SJCRH30 (cell line): Measurements from ENCODE around the gene FAM184A. TPM values are rescaled to one million over a fixed set of nuclear protein-coding genes. Genes with fewer than 3 reads are reported as not detected.
"Not testable (repeated sequence)": the region's sequence is repeated elsewhere in the genome, so short reads cannot be mapped to it uniquely, and the experiment has no call there.

ENCODE experiments used
- DNase-seq, 2 experiments: peaks; one replicate each; pipeline ENCODE4 v3.0.0-alpha.2; 2015 to 2020
- H3K27ac ChIP-seq: fragments of 250-450 bp; sonication (Bioruptor Pico); 2 replicates; pipeline ENCODE4 v1.5.1; 2020; ENCODE audit warnings: mild to moderate bottlenecking, moderate library complexity
- H3K27me3 ChIP-seq: fragments of 250-450 bp; sonication (Bioruptor Pico); 2 replicates; pipeline ENCODE4 v1.5.1; 2020; ENCODE audit warnings: mild to moderate bottlenecking, moderate library complexity
- H3K36me3 ChIP-seq: fragments of 250-450 bp; sonication (Bioruptor Pico); 2 replicates; pipeline ENCODE4 v1.5.1; 2020; ENCODE audit warnings: mild to moderate bottlenecking, moderate library complexity
- H3K4me1 ChIP-seq: fragments of 250-450 bp; sonication (Bioruptor Pico); 2 replicates; pipeline ENCODE4 v1.5.1; 2020; ENCODE audit warnings: mild to moderate bottlenecking, moderate library complexity
- H3K4me3 ChIP-seq: fragments of 250-450 bp; sonication (Bioruptor Pico); 2 replicates; pipeline ENCODE4 v1.5.1; 2020; ENCODE audit warnings: mild to moderate bottlenecking, moderate library complexity
- H3K9me3 ChIP-seq: fragments of 250-450 bp; sonication (Bioruptor Pico); replicated peaks from 2 replicates; pipeline ENCODE4 v1.5.1; 2020; ENCODE audit warnings: mild to moderate bottlenecking, moderate library complexity
- total RNA-seq: library from RNA; depleted of rRNA; stranded (reverse); fragments of >200 nt; shearing (Covaris generic); gene quantifications from 2 replicates; pipeline ENCODE4 v1.2.3, GENCODE V29; 2014; rRNA removed

Gene FAM184A, protein sequence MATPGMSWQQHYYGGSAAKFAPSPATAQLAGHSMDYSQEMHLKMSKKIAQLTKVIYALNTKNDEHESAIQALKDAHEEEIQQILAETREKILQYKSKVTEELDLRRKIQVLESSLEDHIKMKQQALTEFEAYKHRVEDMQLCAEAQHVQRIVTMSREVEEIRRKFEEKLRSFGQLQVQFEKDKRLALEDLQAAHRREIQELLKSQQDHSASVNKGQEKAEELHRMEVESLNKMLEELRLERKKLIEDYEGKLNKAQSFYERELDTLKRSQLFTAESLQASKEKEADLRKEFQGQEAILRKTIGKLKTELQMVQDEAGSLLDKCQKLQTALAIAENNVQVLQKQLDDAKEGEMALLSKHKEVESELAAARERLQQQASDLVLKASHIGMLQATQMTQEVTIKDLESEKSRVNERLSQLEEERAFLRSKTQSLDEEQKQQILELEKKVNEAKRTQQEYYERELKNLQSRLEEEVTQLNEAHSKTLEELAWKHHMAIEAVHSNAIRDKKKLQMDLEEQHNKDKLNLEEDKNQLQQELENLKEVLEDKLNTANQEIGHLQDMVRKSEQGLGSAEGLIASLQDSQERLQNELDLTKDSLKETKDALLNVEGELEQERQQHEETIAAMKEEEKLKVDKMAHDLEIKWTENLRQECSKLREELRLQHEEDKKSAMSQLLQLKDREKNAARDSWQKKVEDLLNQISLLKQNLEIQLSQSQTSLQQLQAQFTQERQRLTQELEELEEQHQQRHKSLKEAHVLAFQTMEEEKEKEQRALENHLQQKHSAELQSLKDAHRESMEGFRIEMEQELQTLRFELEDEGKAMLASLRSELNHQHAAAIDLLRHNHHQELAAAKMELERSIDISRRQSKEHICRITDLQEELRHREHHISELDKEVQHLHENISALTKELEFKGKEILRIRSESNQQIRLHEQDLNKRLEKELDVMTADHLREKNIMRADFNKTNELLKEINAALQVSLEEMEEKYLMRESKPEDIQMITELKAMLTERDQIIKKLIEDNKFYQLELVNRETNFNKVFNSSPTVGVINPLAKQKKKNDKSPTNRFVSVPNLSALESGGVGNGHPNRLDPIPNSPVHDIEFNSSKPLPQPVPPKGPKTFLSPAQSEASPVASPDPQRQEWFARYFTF
- 8.9 and 11.3 TPM in 2 replicates for total RNA-seq

DNA sequence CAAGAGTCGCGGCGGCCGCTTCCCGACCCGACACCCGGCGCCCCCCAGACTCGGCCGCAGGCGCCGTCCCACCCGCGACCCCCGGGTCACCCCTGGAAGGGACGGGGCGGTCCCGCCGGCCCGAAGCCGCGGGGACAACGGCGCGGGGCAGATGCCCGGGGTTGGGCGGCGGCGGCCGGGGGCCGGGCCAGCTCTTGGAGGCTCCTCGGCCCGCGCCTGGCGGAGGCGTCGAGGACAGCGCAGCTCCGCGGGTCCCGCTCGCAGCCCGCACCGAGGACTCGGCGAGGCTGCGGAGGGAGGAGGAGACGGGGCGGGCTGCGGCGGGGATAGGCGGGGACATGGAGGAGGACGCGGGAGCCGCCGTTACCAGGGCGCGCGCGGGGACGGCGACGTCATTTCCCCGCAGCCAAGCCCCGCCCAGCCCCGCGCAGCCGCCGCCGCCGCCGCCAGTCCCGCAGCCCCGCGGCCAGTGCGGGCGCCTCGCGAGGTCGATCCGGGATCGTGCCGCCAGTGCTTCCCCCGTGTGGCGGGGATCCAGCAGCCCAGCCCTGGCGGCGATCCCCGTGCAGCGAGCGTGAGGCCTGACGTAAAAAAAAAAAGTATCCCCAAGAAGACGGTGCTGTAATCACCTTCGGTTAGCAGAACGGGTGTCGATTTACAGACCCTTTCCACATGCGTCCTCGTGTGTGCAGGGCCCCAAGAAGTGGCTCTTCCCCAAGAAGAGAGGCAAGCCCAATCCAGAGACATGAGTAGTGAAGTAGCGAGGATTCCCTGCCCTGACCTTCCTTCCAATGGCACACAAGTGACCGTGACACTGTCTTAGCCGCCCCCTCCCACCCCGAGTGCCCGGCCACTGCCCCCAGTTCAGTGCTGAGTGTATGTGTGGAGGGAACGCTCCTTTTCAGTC is at the start of gene FAM184A:
TSS of gene FAM184A (minus strand) at position 289 of the 907 bp plus-strand sequence. CDS start 365 bp downstream, outside the sequence.
- Histone ChIP-seq H3K36me3 (no peaks in the 10 kb centered on the region), H3K4me3 (peak within 1 kb of the TSS; percentile 70), H3K27me3 (no peaks in the 10 kb centered on the region), H3K9me3 (no peaks in the 10 kb centered on the region), H3K4me1 (no peaks in the 10 kb centered on the region; the same call in 1 of the 2 replicates), H3K27ac (peak within 1 kb of the TSS; percentile 14; the same call in 1 of the 2 replicates)
- peak; percentile 67 to 75 for DNase-seq

DNA sequence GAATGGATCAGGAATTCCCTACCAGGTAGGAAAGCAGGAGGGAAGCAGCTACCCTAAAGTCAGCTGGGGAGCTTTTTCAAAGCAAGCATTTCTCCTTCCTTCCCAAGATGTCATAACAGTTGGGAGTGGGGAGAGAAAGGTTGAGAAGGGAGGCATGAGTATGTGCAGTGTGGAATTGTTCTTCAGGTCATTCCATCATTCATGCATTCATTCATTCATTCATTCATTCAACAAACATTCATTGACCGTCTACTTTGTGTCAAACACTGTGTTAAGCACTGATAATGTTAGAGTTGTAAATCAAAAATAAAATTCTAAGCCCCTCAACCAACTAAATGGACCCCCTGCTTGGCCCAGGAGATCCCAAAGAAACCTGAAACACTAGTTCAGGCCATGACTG is 49.2 kb upstream of the FAM184A start:
- no peak for DNase-seq
- Histone ChIP-seq H3K9me3 (no peaks in the 10 kb centered on the region), H3K27ac (no peak overlapping the region), H3K4me3 (no peak overlapping the region), H3K27me3 (no peaks in the 10 kb centered on the region), H3K36me3 (no peaks in the 10 kb centered on the region), H3K4me1 (peaks cover 20% of the 10 kb centered on the region)

DNA sequence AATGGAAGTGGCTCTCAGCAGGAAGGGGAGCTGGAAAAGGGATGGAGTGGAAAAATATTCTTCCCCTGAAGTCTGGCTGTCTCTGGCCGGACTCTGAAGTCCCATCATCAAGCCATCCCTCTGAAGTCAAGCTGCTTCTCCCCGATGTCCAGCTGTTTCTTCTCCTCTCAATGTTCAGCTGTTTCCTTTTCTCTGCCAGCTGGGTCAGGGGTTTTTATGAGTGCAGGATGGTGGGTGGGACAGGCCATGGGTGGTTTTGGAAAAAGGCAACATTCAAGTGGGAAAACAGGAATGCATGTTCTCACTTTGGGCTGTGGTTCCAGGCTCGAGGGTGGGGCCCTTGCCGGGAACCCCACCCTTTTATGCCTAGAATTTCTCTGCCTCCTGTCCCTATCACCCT is 48.4 kb upstream of the FAM184A start:
- H3K9me3 ChIP-seq, result no peaks in the 10 kb centered on the region
- no peak overlapping the region for H3K27ac ChIP-seq
- H3K4me1 ChIP-seq, result peaks cover 12% of the 10 kb centered on the region
- H3K4me3 ChIP-seq, result no peak overlapping the region
- DNase-seq, result peak; percentile 29 to 40
- H3K36me3 ChIP-seq, result no peaks in the 10 kb centered on the region
- H3K27me3 ChIP-seq, result no peaks in the 10 kb centered on the region

DNA sequence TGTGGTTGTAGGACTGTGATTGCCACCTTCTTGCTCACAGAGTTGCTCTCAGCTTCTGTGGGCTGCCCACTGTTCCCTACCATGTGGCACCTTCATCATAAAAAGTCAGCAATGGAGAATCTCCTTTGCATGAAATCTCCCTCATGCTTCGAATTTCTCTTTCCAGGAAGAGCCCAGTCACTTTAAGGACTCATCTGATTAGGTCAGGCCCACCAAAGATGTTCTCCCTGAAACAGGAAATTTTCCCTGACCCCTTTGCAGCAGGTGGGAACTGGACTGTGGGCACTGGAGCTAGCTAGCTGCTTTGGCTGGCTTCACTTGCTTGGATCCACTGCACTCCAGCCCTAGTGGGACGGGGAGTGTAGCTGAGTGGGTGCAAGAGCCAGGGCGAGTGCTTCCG is 47.7 kb upstream of the FAM184A start:
- no peak overlapping the region for H3K4me3 ChIP-seq
- no peak overlapping the region for H3K27ac ChIP-seq
- peaks cover 10% of the 10 kb centered on the region for H3K4me1 ChIP-seq
- no peaks in the 10 kb centered on the region for H3K27me3 ChIP-seq
- H3K36me3 ChIP-seq, result no peaks in the 10 kb centered on the region
- DNase-seq, result no peak
- no peaks in the 10 kb centered on the region for H3K9me3 ChIP-seq

DNA sequence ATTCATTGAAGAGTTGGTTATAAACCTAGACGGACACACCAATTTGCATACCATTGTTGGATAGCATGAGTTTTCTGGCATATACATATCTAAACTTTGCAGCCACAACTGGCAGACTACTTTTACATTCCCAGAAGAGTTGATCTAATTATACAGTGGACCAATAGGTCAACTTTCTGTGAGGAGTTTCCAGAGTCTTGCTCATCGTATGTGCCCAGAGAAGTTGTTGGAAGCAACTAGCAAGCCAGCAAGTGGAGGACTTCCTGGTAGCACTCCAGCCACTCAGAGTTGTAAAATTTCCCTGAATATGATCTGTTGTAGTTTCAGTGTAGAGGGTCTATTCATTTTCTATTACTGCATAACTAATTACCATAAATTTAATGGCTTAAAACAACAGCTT is 47.1 kb upstream of the FAM184A start:
- Histone ChIP-seq H3K27me3 (no peaks in the 10 kb centered on the region), H3K4me3 (no peak overlapping the region), H3K27ac (no peak overlapping the region), H3K4me1 (peaks cover 10% of the 10 kb centered on the region), H3K36me3 (no peaks in the 10 kb centered on the region), H3K9me3 (no peaks in the 10 kb centered on the region)
- no peak for DNase-seq

DNA sequence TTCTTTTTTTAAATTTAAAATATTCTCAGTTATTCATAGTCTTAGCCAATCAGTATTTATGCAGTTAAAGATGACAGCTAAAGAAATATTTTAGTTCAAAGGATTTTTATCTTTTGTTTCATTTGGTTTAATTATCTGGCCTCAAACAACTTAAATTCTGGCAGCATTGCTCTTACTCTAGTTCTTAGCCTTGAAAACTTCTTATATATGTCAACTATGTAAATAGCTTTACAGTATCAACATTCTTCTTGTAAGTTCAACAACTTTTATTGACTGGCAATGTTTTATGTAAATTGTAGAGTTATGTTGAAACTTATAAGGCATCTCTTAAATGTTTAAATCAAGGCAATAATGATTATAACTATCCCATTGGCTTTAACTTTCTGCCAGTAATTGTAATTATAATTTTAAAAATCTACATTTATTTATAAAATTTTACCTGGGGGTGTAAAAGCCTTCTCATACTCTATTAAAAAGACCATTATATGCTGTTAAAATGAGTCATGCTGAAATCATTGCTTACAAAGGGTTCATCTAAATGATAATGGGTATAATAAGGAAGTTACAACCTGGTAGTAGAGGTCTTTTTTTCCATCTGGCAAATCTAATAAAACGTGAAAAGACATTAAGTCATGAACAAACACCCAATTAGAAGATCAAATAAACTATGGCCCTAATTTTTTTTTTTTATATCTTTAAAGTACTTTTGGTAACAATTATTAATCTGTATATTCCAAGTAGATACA is 45.8 kb upstream of the FAM184A start:
- Histone ChIP-seq H3K4me1 (peaks cover 8% of the 10 kb centered on the region), H3K4me3 (no peak overlapping the region), H3K27ac (no peak overlapping the region), H3K9me3 (no peaks in the 10 kb centered on the region), H3K36me3 (no peaks in the 10 kb centered on the region), H3K27me3 (no peaks in the 10 kb centered on the region)
- no peak for DNase-seq

DNA sequence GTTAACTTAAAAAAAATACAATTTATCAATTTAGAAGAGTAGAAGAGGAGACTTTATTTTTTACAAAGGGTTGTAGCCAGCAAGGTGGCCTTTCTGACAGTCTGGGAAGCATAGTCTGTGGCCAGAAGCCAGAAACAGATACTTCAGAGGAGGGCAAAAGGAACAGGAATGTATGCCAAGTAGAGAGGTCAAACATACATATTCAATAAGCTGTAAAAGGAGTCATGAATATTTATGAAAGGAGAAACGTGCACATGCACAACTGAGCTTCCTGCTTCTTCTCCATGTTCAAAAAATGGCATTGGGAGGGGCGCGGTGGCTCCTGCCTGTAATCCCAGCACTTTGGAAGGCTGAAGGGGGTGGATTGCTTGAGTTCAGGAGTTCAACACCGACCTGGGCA is 43.9 kb upstream of the FAM184A start:
- H3K27me3 ChIP-seq, result no peaks in the 10 kb centered on the region

DNA sequence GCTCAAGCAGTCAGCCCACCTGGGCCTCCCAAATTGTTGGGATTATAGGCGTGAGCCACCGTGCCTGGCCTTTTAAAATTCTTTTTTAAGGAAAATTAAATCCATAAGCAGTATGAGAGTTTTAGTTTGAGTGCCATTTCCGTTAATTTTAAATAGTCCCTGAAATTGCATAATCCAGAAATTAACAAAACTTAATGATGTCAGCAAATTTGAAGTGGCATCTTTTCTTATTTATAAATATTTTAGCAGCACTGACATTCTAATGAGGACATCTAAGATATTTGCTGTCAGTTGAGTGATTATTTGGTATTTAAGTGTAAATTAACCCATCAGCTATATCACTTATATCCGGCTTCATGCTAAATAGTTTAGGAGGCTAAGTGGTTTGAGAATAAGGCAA is 42.9 kb upstream of the FAM184A start:
- no peaks in the 10 kb centered on the region for H3K27me3 ChIP-seq

More for the DNA sequence above, 43.9 kb upstream of the FAM184A start:
- Histone ChIP-seq H3K36me3 (no peaks in the 10 kb centered on the region), H3K27ac (no peak overlapping the region), H3K9me3 (no peaks in the 10 kb centered on the region), H3K4me3 (no peak overlapping the region), H3K4me1 (peaks cover 8% of the 10 kb centered on the region)
- no peak for DNase-seq

DNA sequence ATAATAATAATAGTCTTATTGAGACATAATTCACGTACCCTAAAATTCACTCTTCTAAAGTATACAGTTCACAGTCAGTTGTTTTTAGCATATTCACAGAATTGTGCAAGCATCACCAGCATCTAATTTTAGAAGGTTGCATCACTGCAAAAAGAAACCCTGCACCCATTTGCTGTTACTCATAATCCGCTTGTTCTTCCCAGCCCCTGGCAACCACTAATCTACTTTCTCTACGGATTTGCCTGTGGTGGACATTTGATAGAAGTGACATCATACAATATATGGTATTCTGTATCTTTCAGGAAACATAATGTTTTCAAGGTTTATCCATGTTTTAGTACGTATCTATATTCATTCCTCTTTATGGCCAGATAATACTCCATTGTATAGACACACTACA is 41.5 kb upstream of the FAM184A start:
- H3K27ac ChIP-seq, result no peak overlapping the region; the same call in 1 of the 2 replicates
- H3K36me3 ChIP-seq, result no peaks in the 10 kb centered on the region
- H3K4me1 ChIP-seq, result peaks cover 8% of the 10 kb centered on the region
- no peaks in the 10 kb centered on the region for H3K27me3 ChIP-seq
- no peak overlapping the region for H3K4me3 ChIP-seq
- peak; percentile 44 to 73 for DNase-seq
- no peaks in the 10 kb centered on the region for H3K9me3 ChIP-seq

More for the DNA sequence above, 42.9 kb upstream of the FAM184A start:
- Histone ChIP-seq H3K27ac (no peak overlapping the region), H3K9me3 (no peaks in the 10 kb centered on the region), H3K4me1 (peaks cover 8% of the 10 kb centered on the region), H3K36me3 (no peaks in the 10 kb centered on the region), H3K4me3 (no peak overlapping the region)
- no peak for DNase-seq

DNA sequence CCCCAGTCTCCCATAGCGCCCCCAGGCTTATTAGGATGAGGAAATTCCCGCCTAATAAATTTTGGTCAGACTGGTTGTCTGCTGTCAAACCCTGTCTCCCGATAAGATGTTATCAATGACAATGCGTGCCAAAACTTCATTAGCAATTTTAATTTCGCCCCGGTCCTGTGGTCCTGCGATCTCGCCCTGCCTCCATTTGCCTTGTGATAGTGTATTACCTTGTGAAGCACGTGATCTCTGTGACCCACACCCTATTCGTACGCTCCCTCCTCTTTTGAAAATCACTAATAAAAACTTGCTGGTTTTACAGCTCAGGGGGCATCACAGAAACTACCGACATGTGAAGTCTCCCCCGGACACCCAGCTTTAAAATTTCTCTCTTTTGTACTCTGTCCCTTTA is 40.6 kb upstream of the FAM184A start:
- H3K4me3 ChIP-seq, H3K4me1 ChIP-seq, H3K27ac ChIP-seq, DNase-seq, H3K9me3 ChIP-seq, H3K27me3 ChIP-seq, H3K36me3 ChIP-seq: not testable (repeated sequence)

DNA sequence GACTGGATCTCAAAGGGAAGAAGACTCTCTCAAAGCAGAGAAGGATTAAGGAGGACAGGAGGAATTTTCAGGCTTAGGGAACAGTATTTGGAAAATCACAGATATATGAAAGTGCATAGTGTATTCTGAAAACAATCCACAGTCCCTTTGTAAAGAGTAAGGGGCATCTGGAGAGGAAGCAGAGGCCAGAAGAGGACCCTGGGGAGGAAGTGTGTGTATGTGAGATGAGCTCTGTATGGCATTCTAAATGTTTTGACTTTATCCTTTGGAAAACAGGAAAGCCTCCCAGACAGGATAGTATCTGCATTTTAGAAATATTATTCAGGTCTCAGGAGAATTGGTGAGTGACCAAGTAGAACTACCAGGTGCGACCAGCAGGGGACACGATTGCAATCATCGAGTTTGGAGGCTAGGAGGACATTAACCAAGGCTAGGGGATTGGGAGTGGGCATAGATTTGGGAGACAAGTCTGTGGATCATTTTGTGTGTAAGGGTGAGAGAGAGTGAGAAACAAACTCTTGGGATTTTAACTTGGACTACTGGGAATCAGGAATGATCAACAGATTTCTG is 38.3 kb upstream of the FAM184A start:
- Histone ChIP-seq H3K36me3 (no peaks in the 10 kb centered on the region), H3K4me3 (no peak overlapping the region), H3K4me1 (peaks cover 8% of the 10 kb centered on the region), H3K9me3 (no peaks in the 10 kb centered on the region), H3K27me3 (no peaks in the 10 kb centered on the region), H3K27ac (no peak overlapping the region)
- peak in 1 of 2 experiments; percentile 27 for DNase-seq

DNA sequence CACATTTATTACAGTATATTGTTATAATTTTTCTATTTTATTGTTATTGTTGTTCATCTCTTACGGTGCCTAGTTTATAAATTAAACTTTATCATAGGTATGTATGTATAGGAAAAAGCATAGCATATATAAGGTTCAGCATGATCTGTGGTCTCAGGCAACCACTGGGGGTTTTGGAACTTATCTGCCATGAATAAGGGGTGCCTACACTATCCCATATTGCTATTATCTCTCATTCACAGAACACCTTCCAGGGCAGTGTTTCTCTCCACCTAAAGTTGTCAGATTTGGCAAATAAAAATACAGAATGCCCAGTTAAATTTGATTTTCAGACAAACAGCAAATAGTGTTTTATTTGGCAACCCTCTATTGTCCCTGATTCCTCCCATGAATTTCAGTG is 35.5 kb upstream of the FAM184A start:
- Histone ChIP-seq H3K27ac (no peak overlapping the region), H3K4me3 (no peak overlapping the region), H3K4me1 (no peaks in the 10 kb centered on the region), H3K36me3 (no peaks in the 10 kb centered on the region), H3K9me3 (no peaks in the 10 kb centered on the region), H3K27me3 (no peaks in the 10 kb centered on the region)
- no peak for DNase-seq
